Tibial nerve (tissue), 4 donors: ENCODE measurements around the gene ZNF516. TPM values are rescaled to one million over a fixed set of nuclear protein-coding genes. Genes with fewer than 3 reads are reported as not detected.
A peak's percentile ranks its signal among the peaks of the same experiment; 100 is the strongest.

Source experiments
- DNase-seq, 2 donors: peaks; one replicate each; pipeline ENCODE4 v3.0.0-alpha.2; 2019; ENCODE audit warnings: low spot score in 2 of 2
- H3K27ac ChIP-seq, 4 donors: fragments of 200-600 bp; sonication (generic) in 3 of 4; one replicate each; pipeline ENCODE4 v1.5.1; 2017 to 2019; ENCODE audit warnings: mild to moderate bottlenecking in 1 of 4
- H3K27me3 ChIP-seq, 2 donors: fragments of 200-600 bp; sonication (generic) in 1 of 2; one replicate each; pipeline versions ENCODE4 v1.5.1 to v1.6.0; 2017 to 2019
- H3K36me3 ChIP-seq, 3 donors: fragments of 200-600 bp; sonication (generic); one replicate each; pipeline ENCODE4 v1.5.1; 2018 to 2019
- H3K4me1 ChIP-seq, 4 donors: fragments of 200-600 bp; sonication (generic) in 3 of 4; one replicate each; pipeline ENCODE4 v1.5.1; 2017 to 2019
- H3K4me3 ChIP-seq, 4 donors: fragments of 200-600 bp; sonication (generic) in 3 of 4; one replicate each; pipeline ENCODE4 v1.5.1; 2017 to 2019; ENCODE audit warnings: mild to moderate bottlenecking in 1 of 4, moderate library complexity in 1 of 4
- H3K9me3 ChIP-seq, 4 donors: fragments of 200-600 bp; sonication (generic) in 3 of 4; one replicate each; pipeline ENCODE4 v1.5.1; 2017 to 2019
- CTCF ChIP-seq, 5 experiments: fragments of 200-600 bp in 3 of 5; fragments of 450-650 bp in 2 of 5; sonication (generic) in 3 of 5; IDR thresholded peaks; one replicate each; pipeline ENCODE4 v1.5.1; 2016 to 2019; ENCODE audit warnings: antibody characterized with exemption in 5 of 5, mild to moderate bottlenecking in 3 of 5, moderate library complexity in 2 of 5
- EP300 ChIP-seq, 2 donors: sonication (generic); formaldehyde crosslinking; IDR thresholded peaks; one replicate each; pipeline ENCODE4 v1.6.1; 2017; ENCODE audit warnings: antibody characterized with exemption in 2 of 2, mild to moderate bottlenecking in 1 of 2
- POLR2A ChIP-seq, 2 donors: fragments of 450-650 bp; IDR thresholded peaks; one replicate each; pipeline ENCODE4 v1.6.1; 2017; ENCODE audit warnings: antibody characterized with exemption in 2 of 2, mild to moderate bottlenecking in 2 of 2, moderate library complexity in 2 of 2
- WGBS, 2 donors: methylation state at CpG; one replicate each; pipeline ENCODE4 v1.1.5; 2018; 5-methylcytosine and 5-hydroxymethylcytosine counted together
- total RNA-seq, 4 donors: library from RNA; depleted of rRNA; stranded (reverse); fragments of >200 nt; gene quantifications; one replicate each; pipeline ENCODE4 v1.1.0, GENCODE V29; 2016

Gene ZNF516
- total RNA-seq, 4 donors from 2014 or later = 31.4 to 63.0 (median 45.5) TPM

DNA sequence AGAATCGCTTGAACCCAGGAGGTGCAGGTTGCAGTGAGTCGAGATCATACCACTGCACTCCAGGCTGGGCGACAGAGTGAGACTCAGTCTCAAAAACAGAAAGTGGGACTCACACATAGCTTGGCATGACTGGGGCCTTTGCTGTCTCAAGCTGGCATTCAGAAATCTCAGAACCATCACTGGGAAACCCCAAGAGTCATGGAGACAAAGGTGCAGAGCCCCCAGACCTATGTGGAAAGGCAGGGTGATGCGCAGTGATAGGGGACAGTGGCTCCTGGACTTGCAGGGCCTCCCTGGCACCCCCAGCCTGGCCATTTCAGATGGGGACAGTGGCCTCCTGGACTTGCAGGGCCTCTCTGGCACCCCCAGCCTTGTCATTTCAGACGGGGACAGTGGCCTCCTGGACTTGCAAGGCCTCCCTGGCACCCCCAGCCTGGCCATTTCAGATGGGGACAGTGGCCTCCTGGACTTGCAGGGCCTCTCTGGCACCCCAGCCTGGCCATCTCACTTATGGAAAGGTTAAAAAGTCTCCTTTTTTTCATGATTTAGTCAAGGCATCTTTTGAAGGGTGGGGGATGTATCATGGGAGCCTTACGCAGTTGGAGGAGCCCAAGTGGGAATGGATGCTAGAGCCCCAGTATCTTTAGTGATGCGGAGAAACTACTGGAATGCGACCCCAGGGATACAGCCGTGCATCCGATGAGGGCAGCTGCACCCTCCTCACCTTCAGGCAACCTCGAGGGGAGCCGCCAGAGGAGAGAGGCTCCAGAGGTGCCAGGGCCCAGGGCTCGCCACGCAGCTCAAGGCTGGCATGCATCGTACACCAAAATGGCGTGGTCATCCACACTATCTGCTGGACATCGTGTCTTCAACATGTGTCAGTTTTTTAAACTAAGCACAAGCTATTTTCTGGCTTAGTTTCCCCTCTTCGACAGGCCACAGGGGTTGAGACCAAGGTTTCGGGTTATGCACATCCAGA, 30.5 kb downstream of the ZNF516 start:
- no peak for DNase-seq
- Histone ChIP-seq H3K36me3 (peaks cover 0 to 23% (median 0%) of the 10 kb centered on the region in 3 donors), H3K4me3 (no peak overlapping the region), H3K9me3 (no peaks in the 10 kb centered on the region), H3K4me1 (peaks cover 0 to 63% (median 20%) of the 10 kb centered on the region in 4 donors), H3K27me3 (no peaks in the 10 kb centered on the region), H3K27ac (no peak overlapping the region)
- no peak for TF ChIP-seq POLR2A (IDR thresholded peaks at IDR 0.05)
- no peak for TF ChIP-seq CTCF (IDR thresholded peaks at IDR 0.05)
- no peak for TF ChIP-seq EP300 (IDR thresholded peaks at IDR 0.05)
- WGBS, 2 donors = 90 to 92% methylated on average over 19 of the region's 19 CpGs

DNA sequence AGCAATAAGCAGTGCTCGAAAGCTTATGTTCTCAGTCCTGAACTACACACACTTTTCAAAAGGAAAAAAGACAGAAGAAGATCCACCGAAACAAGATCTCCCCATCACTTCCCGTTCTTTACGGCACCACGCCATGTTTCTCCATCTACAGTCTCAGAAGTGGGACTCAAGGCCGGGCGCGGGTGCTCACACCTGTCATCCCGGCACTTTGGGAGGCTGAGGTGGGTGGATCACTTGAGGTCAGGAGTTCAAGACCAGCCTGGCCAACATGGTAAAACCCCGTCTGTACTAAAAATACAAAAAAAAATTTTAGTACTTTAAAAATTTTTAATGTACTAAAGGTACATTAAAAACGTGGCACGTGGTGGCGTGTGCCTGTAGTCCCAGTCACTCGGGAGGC, 31.2 kb downstream of the ZNF516 start:
- TF ChIP-seq POLR2A (IDR thresholded peaks at IDR 0.05) (no peak), EP300 (IDR thresholded peaks at IDR 0.05) (no peak), CTCF (IDR thresholded peaks at IDR 0.05) (no peak)
- Histone ChIP-seq H3K9me3 (no peaks in the 10 kb centered on the region), H3K27me3 (no peaks in the 10 kb centered on the region), H3K4me3 (no peak overlapping the region), H3K27ac (no peak overlapping the region), H3K4me1 (peaks cover 0 to 63% (median 26%) of the 10 kb centered on the region in 4 donors), H3K36me3 (peaks cover 0 to 30% (median 0%) of the 10 kb centered on the region in 3 donors)
- WGBS, 2 donors = 91 to 93% methylated on average over 14 of the region's 14 CpGs
- DNase-seq = no peak

DNA sequence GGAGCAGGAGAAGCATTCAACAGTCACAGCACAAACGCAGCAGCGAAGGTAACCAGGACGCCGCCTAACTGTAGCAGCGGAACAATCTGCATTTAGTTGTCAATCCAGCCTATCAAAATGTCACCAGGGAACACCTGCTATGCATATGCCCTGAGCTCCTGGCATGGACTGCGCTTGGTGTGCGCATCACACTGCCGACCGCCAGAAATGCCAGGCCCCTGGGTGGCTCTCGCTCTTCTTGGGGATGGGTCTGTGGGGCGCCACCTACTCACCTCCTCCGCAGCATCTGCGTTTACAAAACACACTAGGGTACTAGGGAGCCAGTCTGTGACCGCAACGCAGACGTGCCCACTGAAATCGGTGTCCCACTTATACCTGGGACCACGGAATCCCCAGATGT, 31.7 kb downstream of the ZNF516 start:
- Histone ChIP-seq H3K4me1 (peaks cover 0 to 60% (median 24%) of the 10 kb centered on the region in 4 donors), H3K36me3 (peaks cover 0 to 35% (median 0%) of the 10 kb centered on the region in 3 donors), H3K27me3 (no peaks in the 10 kb centered on the region), H3K9me3 (no peaks in the 10 kb centered on the region), H3K27ac (peak overlapping the region in 1 of 4 donors; percentile 35), H3K4me3 (no peak overlapping the region)
- TF ChIP-seq EP300 (IDR thresholded peaks at IDR 0.05) (no peak), CTCF (IDR thresholded peaks at IDR 0.05) (no peak), POLR2A (IDR thresholded peaks at IDR 0.05) (no peak)
- no peak for DNase-seq
- WGBS, 2 donors = 91 to 93% methylated on average over 18 of the region's 18 CpGs

DNA sequence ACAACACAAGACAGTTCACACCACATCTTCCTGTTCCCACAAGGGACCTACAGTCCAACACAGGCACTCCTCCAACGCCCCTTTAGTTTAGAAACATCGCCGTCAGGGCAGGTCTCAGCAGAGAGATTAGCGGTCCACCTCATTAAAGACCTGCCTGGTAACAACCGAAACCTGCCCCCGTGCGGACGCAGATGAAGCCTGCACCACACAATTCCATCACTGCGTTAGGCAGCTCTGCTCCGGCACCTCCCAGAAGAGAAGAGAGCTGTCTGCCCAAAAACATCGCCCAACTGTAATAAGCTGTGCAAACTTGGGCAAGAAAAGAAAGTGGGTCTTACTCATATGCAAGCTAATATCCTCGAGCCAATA, 32.7 kb downstream of the ZNF516 start:
- Histone ChIP-seq H3K27me3 (no peaks in the 10 kb centered on the region), H3K36me3 (peaks cover 0 to 40% (median 0%) of the 10 kb centered on the region in 3 donors), H3K9me3 (no peaks in the 10 kb centered on the region), H3K4me3 (no peak overlapping the region), H3K4me1 (peaks cover 0 to 58% (median 17%) of the 10 kb centered on the region in 4 donors), H3K27ac (peak overlapping the region in 2 of 4 donors; percentile 19 to 35)
- TF ChIP-seq POLR2A (IDR thresholded peaks at IDR 0.05) = no peak
- TF ChIP-seq CTCF (IDR thresholded peaks at IDR 0.05) = peak in 3 of 5 experiments; percentile 15 to 42 (median 40)
- peak in 1 of 2 donors; percentile 25 for TF ChIP-seq EP300 (IDR thresholded peaks at IDR 0.05)
- WGBS, 2 donors = 82 to 83% methylated on average over 11 to 12 of the region's 12 CpGs
- peak in 1 of 2 donors; percentile 71 for DNase-seq
